ENCODE data around the gene CAMKK1. TPM values are rescaled to one million over a fixed set of nuclear protein-coding genes. Genes with fewer than 3 reads are reported as not detected.

Gene CAMKK1
- total and polyA plus RNA-seq, 2 donors from 2014 or later = 2.6 to 6.0 TPM

- no peak for DNase-seq
- no peak for TF ChIP-seq CTCF (IDR thresholded peaks at IDR 0.05; ENCODE audit: borderline replicate concordance, extremely low read depth, insufficient read depth)
- intact Hi-C loops (cut with DNase I) = no loop called here
These were observed 25.7 kb downstream of the CAMKK1 start for GRCh38 chr17:3867106-3867505.

GRCh38 chr17:3866276-3866675, 26.6 kb downstream of the CAMKK1 start:
- Histone ChIP-seq H3K27ac (ENCODE audit: low read depth in 2 of 2, low read length in 2 of 2) (no peak overlapping the region), H3K27me3 (ENCODE audit: control insufficient read depth, insufficient read depth, low read length) (no peaks in the 10 kb centered on the region), H3K36me3 (ENCODE audit: control insufficient read depth in 2 of 3, insufficient read depth in 3 of 3, low read length in 3 of 3) (no peaks in the 10 kb centered on the region), H3K9me3 (ENCODE audit: control insufficient read depth in 2 of 3, insufficient read depth in 1 of 3, low read length in 3 of 3) (no peaks in the 10 kb centered on the region), H3K4me1 (ENCODE audit: control insufficient read depth in 2 of 3, insufficient read depth in 2 of 3, low read depth in 1 of 3, low read length in 3 of 3) (no peaks in the 10 kb centered on the region), H3K9ac (ENCODE audit: low read length in 3 of 3) (no peak overlapping the region), H3K4me3 (ENCODE audit: low read length in 3 of 3) (no peak overlapping the region)
- FAIRE-seq (no peak), DNase-seq (no peak)
- intact Hi-C loops (cut with DNase I) = no loop called here
- no peak for TF ChIP-seq CTCF (IDR thresholded peaks at IDR 0.05; ENCODE audit: borderline replicate concordance, extremely low read depth, insufficient read depth)

More at GRCh38 chr17:3867106-3867505, 25.7 kb downstream of the CAMKK1 start:
- no peaks in the 10 kb centered on the region for H3K9me3 ChIP-seq (ENCODE audit: control insufficient read depth in 2 of 3, insufficient read depth in 1 of 3, low read length in 3 of 3)
- H3K36me3 ChIP-seq (ENCODE audit: control insufficient read depth in 2 of 3, insufficient read depth in 3 of 3, low read length in 3 of 3) = no peaks in the 10 kb centered on the region
- no peak overlapping the region for H3K27ac ChIP-seq (ENCODE audit: low read depth in 2 of 2, low read length in 2 of 2)
- FAIRE-seq = no peak
- H3K4me3 ChIP-seq (ENCODE audit: low read length in 3 of 3) = no peak overlapping the region
- no peaks in the 10 kb centered on the region for H3K27me3 ChIP-seq (ENCODE audit: control insufficient read depth, insufficient read depth, low read length)
- H3K4me1 ChIP-seq (ENCODE audit: control insufficient read depth in 2 of 3, insufficient read depth in 2 of 3, low read depth in 1 of 3, low read length in 3 of 3) = no peaks in the 10 kb centered on the region
- no peak overlapping the region for H3K9ac ChIP-seq (ENCODE audit: low read length in 3 of 3)

GRCh38 chr17:3865176-3865575, 27.7 kb downstream of the CAMKK1 start:
- DNase-seq (no peak), FAIRE-seq (no peak)
- Histone ChIP-seq H3K9me3 (ENCODE audit: control insufficient read depth in 2 of 3, insufficient read depth in 1 of 3, low read length in 3 of 3) (no peaks in the 10 kb centered on the region), H3K4me1 (ENCODE audit: control insufficient read depth in 2 of 3, insufficient read depth in 2 of 3, low read depth in 1 of 3, low read length in 3 of 3) (no peaks in the 10 kb centered on the region), H3K27me3 (ENCODE audit: control insufficient read depth, insufficient read depth, low read length) (no peaks in the 10 kb centered on the region), H3K27ac (ENCODE audit: low read depth in 2 of 2, low read length in 2 of 2) (no peak overlapping the region), H3K36me3 (ENCODE audit: control insufficient read depth in 2 of 3, insufficient read depth in 3 of 3, low read length in 3 of 3) (no peaks in the 10 kb centered on the region), H3K4me3 (ENCODE audit: low read length in 3 of 3) (no peak overlapping the region), H3K9ac (ENCODE audit: low read length in 3 of 3) (no peak overlapping the region)
- intact Hi-C loops (cut with DNase I) = no loop called here
- no peak for TF ChIP-seq CTCF (IDR thresholded peaks at IDR 0.05; ENCODE audit: borderline replicate concordance, extremely low read depth, insufficient read depth)

GRCh38 chr17:3864534-3864933, 28.3 kb downstream of the CAMKK1 start:
- no peaks in the 10 kb centered on the region for H3K4me1 ChIP-seq (ENCODE audit: control insufficient read depth in 2 of 3, insufficient read depth in 2 of 3, low read depth in 1 of 3, low read length in 3 of 3)
- TF ChIP-seq CTCF (IDR thresholded peaks at IDR 0.05; ENCODE audit: borderline replicate concordance, extremely low read depth, insufficient read depth) = no peak
- DNase-seq (no peak), FAIRE-seq (no peak)
- H3K27ac ChIP-seq (ENCODE audit: low read depth in 2 of 2, low read length in 2 of 2) = no peak overlapping the region
- no peaks in the 10 kb centered on the region for H3K9me3 ChIP-seq (ENCODE audit: control insufficient read depth in 2 of 3, insufficient read depth in 1 of 3, low read length in 3 of 3)
- no peak overlapping the region for H3K9ac ChIP-seq (ENCODE audit: low read length in 3 of 3)
- H3K4me3 ChIP-seq (ENCODE audit: low read length in 3 of 3) = no peak overlapping the region
- no peaks in the 10 kb centered on the region for H3K36me3 ChIP-seq (ENCODE audit: control insufficient read depth in 2 of 3, insufficient read depth in 3 of 3, low read length in 3 of 3)
- intact Hi-C loops (cut with DNase I) = no loop called here
- no peaks in the 10 kb centered on the region for H3K27me3 ChIP-seq (ENCODE audit: control insufficient read depth, insufficient read depth, low read length)
